Renal pelvis (tissue), 4 donors: ENCODE data around the gene CRPPA. TPM values are rescaled to one million over a fixed set of nuclear protein-coding genes. Genes with fewer than 3 reads are reported as not detected.

Source experiments
- DNase-seq: peaks from one replicate; pipeline ENCODE4 v3.0.0-alpha.2; 2013
- polyA plus RNA-seq, 3 donors: library from polyadenylated mRNA; unstranded; fragments of 120-200 nt; gene quantifications; one replicate each; pipeline ENCODE4 v1.2.1, GENCODE V29; 2013; ENCODE audit not compliant: insufficient read length in 3 of 3

The CRPPA gene
- polyA plus RNA-seq, 3 donors: 3.6 to 5.1 (median 4.5) TPM

DNA sequence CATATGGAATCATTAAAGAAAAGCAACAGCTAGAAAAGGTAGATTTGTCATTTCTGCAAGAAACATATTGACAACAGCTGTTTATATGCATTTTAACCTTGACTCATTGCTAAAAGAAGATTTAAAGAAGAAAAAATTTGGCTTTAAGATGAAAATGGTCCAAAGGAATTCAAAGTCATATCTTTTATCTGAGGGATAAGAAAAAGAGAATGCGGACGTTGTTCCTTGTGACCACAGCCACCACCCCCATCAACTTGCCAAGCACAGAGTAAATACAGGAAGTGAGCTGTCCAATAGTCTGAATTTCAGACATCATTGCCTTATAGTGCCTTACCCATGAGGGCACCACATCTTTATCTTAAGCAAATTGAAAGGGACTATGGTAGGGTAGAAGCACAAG is 7.3 kb upstream of the CRPPA start:
- no peak for DNase-seq

DNA sequence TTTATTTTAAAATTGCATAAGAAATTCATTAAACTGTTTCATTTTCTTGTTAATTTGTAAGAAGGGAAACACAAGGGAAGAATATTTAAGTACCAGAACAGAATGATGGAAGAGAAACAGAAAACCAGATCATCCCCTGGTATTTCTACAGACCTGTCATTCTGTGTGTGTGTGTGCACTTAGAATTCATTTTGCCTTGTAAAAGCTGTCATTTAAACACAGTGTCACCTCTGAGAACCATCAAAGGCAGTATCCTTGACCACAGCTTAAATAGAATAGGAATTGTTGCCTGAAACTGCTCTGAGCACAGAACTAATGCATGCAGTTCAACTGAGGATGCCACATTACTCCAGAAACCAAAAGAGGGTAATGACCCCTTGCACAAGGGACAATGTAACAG is 6.8 kb upstream of the CRPPA start:
- DNase-seq: no peak

DNA sequence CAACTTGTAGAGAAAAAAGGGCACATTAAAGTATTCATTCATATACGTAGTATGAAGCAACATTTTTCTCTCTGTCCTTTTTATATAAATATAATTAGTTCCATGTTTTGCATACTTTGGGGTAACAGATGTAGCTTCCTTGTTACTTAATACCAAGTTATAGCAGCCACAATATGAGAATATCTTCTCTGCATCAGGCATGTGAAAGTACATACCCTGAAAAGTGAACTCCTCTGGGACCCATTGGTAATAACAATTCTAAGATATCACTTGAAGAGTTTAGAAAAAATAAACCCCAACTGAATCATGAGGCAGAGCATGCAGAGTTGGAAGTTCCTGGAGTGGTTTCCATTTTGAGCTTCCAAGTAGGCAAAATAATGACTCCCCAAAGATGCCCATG is 2.4 kb upstream of the CRPPA start:
- DNase-seq: no peak

DNA sequence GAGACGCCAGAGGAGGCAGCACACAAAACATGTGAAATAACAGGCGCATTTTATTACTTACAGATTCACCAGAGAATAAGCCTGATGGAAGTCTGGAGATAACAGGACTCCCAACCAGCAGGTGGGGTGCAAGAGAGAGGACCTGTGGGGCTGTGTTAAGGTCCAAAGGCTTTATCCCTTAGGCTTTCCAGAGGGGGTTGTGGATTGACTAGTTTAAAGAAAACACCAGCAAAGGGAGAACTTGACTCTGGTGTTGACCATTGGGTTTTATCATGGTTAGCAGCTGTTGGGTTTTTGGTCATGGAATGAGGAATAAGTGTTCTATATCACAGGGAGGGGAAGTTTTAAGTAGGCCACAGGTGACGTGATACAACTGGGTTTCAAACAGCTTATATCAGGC is 1.6 kb upstream of the CRPPA start:
- DNase-seq: no peak

DNA sequence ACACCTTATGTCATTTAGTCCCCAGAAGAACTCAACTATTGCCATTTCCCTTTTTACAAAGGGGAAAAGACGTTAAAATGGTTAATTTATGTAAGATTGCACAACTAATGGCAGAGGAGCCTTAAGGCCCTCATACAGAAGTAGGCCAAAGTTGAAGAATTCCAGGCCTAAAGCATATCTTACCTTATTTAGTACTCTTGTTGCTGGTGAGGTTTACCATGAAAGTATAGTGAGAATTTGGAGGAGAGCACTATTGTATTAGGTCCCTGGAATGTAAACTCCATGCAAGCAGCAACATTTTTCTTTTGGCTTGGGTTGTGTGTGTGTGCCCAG is 731 bp upstream of the CRPPA start:
- DNase-seq: no peak

DNA sequence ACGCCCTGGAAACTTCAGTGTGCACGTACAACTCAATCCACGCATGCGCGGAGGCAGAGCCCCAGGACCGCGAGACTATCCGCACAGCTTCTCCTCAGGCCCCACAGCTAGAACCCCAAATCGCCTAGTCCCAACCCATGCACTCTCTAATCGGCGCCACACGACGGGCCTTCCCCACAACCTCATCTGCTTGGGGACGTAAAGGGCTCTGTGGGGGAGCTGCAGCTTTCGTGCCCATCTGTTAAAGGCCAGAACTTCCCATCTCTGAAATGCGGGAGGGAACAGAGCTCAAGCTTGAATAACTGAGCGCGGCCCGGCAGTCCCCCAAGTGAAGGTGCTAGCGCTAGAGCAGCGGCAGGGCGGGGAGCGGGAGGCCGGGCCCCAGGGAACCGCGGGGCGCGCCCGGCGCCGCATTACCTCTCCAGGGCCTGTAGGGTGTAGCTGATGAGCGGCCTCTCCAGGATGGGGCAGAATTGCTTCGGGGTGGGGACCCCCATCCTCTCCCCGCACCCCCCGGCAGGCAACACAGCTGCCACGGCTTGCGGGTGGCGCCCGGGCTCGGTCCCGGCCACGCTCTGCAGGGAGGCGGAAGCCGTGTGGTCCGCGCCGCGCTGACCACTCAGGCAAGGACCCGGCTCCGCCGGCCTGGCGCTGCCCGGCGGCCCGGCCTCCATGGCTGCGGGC is 547 bp downstream of the CRPPA start:
- peak; percentile 92 for DNase-seq

DNA sequence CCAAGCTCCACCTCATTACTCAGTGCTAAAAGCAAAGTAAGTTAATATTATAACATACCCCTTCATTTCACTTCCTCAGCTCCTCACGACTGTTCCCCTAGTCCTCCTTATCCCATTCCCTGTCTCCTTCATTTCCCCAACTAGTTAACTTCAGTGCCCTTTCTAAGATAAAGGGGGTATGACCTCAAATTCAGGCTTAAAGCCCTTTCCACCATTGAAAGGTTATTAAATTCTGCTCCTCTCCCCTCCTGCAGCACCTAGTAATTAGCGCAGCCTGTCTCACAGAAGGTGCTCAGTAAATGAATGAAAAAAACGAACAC is 1.0 kb downstream of the CRPPA start:
- no peak for DNase-seq

DNA sequence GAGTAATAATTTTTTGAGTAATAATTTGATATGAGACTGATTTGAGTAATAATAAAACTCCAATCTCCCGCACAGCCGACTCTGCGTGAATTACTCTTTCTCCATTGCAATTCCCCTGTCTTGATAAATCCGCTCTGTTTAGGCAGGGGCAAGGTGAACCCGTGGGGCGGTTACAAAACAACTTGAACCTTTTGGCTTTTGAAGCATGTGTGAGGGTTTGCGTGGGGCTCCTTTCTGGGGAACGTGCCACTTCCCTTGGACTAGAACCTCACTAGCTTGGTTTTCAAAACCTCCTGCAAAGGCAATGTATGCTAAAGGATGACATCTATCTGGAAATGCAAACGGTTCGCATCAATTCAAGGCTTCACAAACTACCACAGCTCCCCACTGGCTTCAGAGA is 1.5 kb downstream of the CRPPA start:
- no peak for DNase-seq

DNA sequence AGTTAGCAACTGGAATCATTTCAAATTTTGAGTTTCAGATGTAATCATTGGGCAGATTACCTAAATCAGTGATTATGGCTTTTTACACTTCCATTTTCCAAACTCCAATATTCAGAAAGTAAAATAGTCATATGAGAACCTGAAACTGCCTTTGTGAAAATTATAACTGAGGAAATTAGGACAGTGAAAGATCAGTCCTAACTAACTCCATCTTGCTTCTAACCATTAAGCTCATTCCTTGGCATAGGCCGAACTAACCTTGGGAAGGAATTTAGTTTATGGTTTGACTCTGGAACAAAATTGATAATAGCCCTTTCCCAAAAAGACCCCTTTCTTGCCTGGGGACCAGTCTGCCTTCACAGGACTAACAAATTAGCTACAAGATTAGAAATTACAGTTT is 2.2 kb downstream of the CRPPA start:
- DNase-seq: no peak

DNA sequence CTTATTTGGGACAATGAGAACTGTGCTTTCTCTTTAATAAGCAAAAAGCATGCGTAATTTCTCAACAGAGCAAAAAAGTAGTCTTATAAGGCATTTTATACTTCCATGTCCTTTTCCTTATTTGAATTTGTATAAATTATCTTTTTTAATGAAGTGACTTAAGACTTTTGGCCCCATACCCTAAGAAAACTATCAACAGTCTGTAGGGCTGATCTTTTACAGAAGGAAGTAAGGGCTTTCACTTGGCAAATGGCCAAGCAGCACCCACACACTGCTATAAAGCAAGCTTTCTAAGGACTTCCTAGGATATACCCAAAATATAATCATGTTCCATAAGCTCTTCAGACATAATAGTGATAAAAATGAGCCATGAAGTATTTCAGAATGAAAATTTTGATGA is 3.4 kb downstream of the CRPPA start:
- no peak for DNase-seq

DNA sequence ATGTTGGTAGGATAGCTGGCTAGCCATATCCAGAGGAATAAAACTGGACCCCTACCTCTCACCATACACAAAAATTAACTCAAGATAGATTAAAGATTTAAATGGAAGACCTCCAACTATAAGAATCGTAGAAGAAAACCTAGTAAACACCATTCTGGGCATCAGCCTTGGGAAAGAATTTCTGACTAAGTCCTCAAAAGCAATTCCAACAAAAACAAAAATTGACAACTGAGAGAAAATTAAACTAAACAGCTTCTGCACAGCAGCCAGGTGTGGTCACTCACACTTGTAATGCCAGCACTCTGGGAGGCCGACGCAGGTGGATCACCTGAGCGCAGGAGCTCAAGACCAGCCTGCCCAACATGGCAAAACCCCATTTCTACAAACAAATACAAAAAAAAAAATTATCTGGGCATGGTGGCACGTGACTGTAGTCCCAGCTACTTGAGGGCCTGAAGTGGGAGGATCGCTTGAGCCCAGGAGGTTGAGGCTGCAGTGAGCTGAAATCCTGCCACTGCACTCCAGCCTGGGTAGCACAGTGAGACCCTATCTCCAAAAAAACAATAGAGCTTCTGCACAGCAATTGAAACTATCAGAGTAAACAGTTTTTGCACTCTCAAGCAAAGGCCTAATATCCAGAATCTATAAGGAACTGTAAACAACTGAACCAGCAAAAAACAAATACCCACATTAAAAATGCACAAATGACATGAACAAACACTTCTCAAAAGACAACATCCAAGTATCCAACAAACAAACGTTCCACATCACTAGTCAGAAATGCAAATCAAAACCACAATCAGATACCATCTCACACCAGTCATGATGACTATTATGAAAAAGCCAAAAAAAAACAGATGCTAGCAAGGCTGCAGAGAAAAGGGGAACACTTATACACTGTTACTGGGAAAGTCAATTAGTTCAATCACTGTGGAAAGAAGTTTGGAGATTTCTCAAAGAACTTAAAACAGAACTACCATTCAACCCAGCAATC is 4.8 kb downstream of the CRPPA start:
- no peak for DNase-seq

DNA sequence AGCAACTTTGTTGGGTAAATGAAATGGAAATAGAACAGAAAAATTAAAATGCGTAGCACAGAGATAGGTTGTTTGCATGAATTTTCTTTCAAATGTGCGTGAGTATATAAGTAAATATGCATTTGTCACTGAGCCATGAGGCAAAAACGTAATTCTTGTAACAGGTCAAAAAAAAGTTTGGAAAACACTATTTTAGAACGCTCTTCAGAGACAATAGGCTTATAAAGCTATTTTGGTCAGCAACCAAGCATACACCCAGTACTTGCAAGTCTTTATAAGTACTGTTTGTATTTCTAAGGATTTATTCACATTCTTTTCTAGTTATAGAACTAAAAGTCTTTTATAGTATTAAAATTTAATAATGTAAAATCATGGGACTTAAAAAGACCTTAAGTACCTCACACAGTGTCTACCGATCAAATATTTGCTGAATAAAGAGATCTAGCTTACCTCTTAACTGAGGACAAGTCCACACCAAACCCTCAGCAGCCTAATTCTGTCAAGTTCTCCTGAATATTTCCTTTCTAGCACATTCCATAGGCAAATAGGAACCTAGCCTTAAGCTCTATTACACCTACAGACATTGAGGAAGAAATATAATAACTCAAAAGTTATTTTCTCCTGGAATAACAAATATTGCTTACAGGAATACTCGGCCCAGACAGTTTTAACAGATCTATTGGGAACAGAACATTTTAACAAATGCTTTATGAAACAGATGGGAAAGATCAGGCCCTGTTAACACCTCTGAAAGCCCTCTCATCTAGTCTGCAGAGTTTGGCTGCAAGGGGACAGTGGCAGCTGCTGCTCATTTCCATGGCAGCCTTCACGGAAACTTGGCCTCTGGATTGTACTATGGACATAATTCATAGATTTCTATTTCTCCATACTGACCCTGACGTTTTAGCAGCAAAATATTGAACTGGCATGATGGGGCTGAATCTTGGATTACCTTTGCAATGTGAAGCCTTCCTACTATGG is 8.8 kb downstream of the CRPPA start:
- DNase-seq: no peak

DNA sequence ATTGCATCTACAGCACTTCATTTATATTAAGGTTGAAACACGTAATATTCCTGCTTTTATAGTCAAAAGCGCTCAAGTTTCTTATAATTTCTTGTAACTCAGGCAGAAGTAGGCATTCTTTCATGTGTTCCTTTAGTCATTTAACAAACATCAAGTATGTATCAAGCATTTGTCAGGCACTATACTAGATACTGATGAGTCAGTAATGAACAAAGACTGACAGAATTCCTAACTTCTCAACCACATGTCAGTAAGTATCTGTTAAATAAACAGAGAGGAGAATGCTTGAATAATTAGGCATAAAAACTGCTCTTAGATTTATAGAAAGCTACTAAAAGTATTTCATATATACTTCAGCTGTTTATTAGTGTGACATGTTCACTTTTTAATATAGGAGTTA is 9.9 kb downstream of the CRPPA start:
- DNase-seq: no peak

DNA sequence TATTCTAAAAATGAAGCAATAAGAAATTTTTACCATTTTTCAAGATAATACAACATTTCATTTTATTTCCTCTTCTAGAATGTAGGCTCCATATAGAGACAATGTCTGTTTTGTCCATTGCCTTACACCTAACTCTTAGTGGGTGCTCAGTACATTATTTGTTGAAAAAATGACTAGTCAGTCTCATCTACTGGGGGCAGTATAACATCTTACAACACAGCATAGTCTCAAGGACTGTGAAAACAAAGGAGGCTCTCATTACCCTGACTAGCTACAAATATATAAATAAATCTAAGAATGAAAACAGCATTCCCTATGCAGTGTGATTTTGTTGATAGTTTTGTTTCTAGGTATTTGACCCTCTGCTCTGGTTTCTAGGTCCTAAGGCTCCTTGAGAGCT is 11.6 kb downstream of the CRPPA start:
- no peak for DNase-seq

DNA sequence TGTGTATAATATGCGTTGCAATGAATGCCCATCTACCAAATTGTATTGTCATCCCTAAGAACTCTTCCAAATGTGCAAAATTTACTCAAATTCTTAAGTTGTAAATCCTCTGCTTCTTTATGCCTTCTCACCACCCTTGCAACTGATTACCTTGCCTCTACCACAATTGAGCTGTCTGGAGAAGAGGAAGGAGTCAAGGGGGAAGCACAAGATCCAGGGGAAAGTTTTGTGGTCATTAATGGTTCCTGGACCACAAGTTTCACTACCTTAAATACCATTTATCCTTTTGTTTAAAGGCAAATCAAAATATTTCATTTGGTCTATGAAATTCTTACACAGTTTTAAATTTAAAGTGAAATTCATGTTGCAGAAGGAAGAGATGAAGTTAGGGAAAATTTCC is 16.7 kb downstream of the CRPPA start:
- no peak for DNase-seq

DNA sequence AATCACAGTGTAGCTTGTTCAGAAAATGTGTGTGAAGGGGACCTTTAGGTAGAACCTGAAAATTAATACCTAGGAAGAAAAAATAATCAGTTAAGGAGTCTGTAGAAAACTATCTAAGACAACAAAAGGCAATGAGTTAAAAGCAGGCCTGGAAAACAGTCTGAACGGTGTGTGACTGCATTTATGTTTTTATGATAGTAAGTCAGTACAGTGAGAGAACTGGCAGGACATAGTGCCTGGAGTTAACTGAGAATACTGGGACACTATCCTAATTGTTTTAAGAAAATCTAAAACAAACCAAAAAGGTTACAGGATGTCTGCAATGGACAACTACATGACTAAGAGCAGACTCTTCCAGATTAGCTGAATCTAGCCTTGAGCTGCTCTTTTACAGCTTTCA is 17.9 kb downstream of the CRPPA start:
- no peak for DNase-seq

DNA sequence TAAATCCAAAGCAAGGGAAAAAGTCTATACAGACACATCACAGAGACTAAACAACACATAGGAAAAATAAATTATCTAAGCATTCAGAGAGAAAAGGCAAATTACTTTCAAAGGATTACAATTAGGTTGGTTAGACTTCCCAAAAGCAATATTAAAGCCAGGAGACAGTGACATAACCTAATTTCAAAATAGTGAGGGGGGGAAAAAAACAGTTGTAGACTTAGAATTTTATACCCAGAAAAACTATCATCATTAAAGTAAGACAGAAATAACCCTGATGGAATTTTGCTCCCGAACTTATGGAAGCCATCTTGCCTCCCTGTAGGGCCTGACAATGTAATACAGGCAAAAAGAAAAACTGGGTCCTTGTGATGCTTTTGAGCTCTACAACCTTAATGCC is 18.4 kb downstream of the CRPPA start:
- no peak for DNase-seq

DNA sequence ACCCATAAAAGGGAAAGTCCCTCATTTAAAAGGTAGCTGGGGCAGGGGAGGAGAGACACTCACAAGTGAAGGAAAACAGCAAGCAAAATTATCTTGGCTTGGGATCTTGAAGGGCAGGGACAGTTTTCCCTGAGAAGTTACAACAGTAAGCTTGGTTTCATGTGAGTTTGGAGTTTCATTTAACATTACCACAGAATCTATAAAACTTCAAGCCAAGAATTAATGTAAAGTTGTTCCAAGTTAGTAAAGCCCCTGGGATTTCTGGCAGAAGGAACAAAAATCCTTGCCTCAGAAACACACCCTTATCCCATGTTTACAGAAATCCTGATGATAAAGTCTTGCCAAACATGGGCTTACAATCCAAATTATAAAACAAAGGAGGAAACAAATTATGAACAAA is 19.2 kb downstream of the CRPPA start:
- DNase-seq: no peak

DNA sequence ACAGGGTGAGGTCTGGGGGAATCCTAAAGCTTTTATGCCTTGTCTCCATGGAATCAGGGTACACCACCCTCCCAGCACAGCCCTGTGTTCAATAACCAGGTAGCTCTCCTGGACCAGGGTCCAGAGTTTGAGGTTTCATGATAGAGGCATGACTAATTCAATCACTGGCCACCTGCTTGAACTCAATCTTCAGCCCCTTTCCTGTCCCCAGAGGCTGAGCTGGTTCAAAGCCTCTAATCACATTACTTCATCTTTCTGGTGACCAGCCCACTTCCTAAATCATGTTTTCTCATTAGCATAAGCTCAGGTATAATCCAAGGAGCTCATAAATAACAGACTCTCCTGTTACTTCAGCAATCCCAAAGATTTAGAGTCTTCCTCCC is 20.5 kb downstream of the CRPPA start:
- no peak for DNase-seq

DNA sequence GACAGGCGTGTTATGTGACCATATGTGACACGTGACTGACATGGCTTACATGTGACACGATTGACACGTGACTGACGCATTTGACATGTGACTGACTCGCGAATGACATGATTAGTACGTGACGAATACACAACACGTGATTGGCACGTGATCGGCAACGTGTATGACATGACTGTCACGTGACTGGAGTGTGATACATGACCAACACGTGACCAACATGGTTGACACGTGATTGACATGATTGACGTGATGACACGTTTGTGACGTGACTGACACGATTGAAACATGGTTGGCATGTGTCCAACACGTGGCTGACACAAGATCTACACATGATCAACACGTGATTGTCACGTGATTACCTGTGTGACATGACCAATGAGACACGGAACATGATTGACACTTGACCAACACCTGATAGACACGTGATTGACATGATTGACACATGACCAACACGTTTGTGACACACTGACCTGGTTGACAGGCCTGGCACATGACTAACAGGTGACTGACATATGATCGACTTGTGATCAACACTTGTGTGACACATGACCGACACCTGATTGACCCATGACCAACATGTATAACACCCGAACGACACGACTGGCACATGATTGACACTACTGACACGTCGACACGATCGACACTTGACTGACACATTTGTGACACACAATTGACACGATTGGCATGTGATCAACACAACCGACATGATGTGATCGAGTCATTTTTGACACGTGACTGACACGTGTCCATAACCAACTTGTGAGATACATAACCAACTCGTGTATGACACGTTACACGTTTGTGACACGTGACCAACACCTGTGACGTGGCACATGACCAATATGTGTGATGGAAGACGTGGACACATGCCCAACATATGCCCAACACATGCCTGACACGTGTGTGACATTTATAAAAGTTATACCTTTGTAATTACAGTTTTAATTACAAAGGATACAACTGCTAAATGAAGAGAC is 21.1 kb downstream of the CRPPA start:
- no peak for DNase-seq

DNA sequence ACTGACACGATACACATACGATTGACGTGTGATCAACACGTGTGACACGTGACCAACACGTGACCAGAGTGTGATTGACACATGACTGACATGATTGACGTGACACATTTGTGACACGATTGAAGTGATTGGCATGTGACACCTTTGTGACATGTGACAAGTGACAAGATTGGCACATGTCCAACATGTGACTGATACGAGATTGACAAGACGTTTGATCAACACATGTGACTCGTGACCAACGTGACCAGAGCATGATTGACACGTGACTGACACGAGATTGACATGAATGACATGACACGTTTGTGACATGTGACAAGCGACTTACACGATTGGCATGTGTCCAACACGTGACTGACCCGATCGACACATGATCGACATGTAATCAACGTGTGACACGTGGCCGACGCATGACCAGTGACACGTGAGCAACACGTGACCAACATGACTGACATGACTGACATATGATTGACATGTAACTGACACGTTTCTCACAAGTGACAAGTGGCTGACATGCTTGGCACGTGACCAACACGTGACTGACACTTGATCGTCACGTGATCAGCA is 22.0 kb downstream of the CRPPA start:
- DNase-seq: no peak
